ENCODE measurements around the gene RGS5. TPM values are rescaled to one million over a fixed set of nuclear protein-coding genes. Genes with fewer than 3 reads are reported as not detected.

The RGS5 gene
- total and polyA plus RNA-seq, 2 donors (not counting 1 experiment from before 2014, with no cell fraction given): 0.64 to 1.2 TPM

DNA sequence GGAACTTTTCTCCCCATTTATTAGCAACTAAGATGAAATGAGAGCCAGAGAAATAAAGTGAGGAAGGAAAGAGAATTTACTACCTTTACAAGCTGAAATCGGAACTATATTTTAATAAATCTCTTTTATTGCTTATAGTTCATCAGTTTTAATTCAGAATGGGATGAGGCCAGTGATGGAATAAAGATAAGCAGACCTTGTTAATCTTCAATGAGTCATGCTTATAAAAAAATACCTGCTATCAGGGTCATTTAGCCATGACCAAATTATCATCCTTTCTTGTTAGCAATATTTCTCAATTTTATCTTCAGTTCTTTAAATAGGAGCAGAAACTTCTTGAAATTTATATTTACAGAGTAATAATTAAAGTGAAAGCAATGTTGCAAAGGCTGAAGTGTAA is 107.5 kb downstream of the RGS5 start:
- Histone ChIP-seq H3K4me3 (ENCODE audit: control extremely low read depth in 1 of 5, extremely low read depth in 1 of 5, insufficient read depth in 1 of 5, low read depth in 2 of 5, low read length in 4 of 5) (no peak overlapping the region), H3K9me3 (ENCODE audit: control extremely low read depth in 1 of 3, control insufficient read depth in 2 of 3, insufficient read depth in 1 of 3, low read length in 2 of 3) (peaks cover 0 to 3% (median 0%) of the 10 kb centered on the region in 3 donors), H3K4me1 (ENCODE audit: control insufficient read depth in 2 of 2, insufficient read depth in 2 of 2, low read length in 2 of 2) (no peaks in the 10 kb centered on the region), H3K27me3 (replicated peaks in 1 of 4; ENCODE audit: control extremely low read depth in 1 of 4, control insufficient read depth in 3 of 4, insufficient read depth in 4 of 4, low read length in 3 of 4) (no peaks in the 10 kb centered on the region), H3K36me3 (replicated peaks in 1 of 2; ENCODE audit: control extremely low read depth in 1 of 2, control insufficient read depth in 1 of 2, extremely low read depth in 1 of 2, insufficient read depth in 2 of 2, low read length in 1 of 2) (no peaks in the 10 kb centered on the region), H4K20me1 (ENCODE audit: control insufficient read depth, insufficient read depth, low read length, poor library complexity, severe bottlenecking) (no peaks in the 10 kb centered on the region), H3K27ac (ENCODE audit: low read length in 2 of 2) (no peak overlapping the region), H2AFZ (ENCODE audit: insufficient read depth, low read depth, low read length, poor library complexity, severe bottlenecking) (no peak overlapping the region), H3K4me2 (replicated peaks; ENCODE audit: low read depth, low read length, poor library complexity, severe bottlenecking) (no peak overlapping the region), H3K79me2 (ENCODE audit: control insufficient read depth, insufficient read depth, low read length) (no peaks in the 10 kb centered on the region), H3K9ac (ENCODE audit: low read length) (no peak overlapping the region)
- ATAC-seq (ENCODE audit: low read depth): no peak
- WGBS (ENCODE audit: insufficient coverage): no CpG with 5 or more reads among the region's 1 CpG
- ChIA-PET CTCF (no interaction called here), POLR2A (no interaction called here)
- Mint-ChIP-seq H3K4me3 (no peak overlapping the region), H3K27ac (no peak overlapping the region), H3K27me3 (peaks cover 12% of the 10 kb centered on the region), H3K9me3 (ENCODE audit: insufficient read depth) (no peaks in the 10 kb centered on the region), H3K4me1 (no peaks in the 10 kb centered on the region)
- no peak for TF ChIP-seq EZH2 (IDR thresholded peaks at IDR 0.05; ENCODE audit: borderline replicate concordance, insufficient read depth, low read depth, low read length, poor library complexity, severe bottlenecking)
- no peak for TF ChIP-seq CTCF (IDR thresholded peaks at IDR 0.05)
- intact Hi-C loops (cut with micrococcal nuclease): no loop called here
- DNase-seq: no peak

DNA sequence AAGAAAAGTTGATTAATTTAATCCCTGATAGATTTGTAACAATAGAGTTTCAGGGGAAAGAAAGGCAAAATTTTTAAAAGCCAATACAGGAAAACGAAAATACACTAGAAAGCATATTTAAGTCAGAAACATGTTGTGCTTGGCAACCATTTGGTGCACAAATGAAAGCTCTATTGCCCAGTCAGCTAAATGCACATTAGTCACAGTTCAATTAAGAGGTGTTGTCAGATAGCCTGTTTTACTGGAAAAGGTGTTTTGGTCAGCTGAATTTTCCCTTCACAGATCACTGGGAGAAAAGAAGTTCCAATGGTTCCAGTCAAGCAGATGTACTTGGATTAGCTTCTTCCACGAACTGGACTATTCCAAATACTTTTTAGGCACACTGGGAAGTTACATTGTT is 108.1 kb downstream of the RGS5 start:
- Histone ChIP-seq H3K9ac (ENCODE audit: low read length) (no peak overlapping the region), H3K27me3 (replicated peaks in 1 of 4; ENCODE audit: control extremely low read depth in 1 of 4, control insufficient read depth in 3 of 4, insufficient read depth in 4 of 4, low read length in 3 of 4) (no peaks in the 10 kb centered on the region), H3K4me3 (ENCODE audit: control extremely low read depth in 1 of 5, extremely low read depth in 1 of 5, insufficient read depth in 1 of 5, low read depth in 2 of 5, low read length in 4 of 5) (no peak overlapping the region), H3K36me3 (replicated peaks in 1 of 2; ENCODE audit: control extremely low read depth in 1 of 2, control insufficient read depth in 1 of 2, extremely low read depth in 1 of 2, insufficient read depth in 2 of 2, low read length in 1 of 2) (no peaks in the 10 kb centered on the region), H3K27ac (ENCODE audit: low read length in 2 of 2) (no peak overlapping the region), H3K9me3 (ENCODE audit: control extremely low read depth in 1 of 3, control insufficient read depth in 2 of 3, insufficient read depth in 1 of 3, low read length in 2 of 3) (peaks cover 0 to 3% (median 0%) of the 10 kb centered on the region in 3 donors), H3K79me2 (ENCODE audit: control insufficient read depth, insufficient read depth, low read length) (no peaks in the 10 kb centered on the region), H4K20me1 (ENCODE audit: control insufficient read depth, insufficient read depth, low read length, poor library complexity, severe bottlenecking) (no peaks in the 10 kb centered on the region), H3K4me1 (ENCODE audit: control insufficient read depth in 2 of 2, insufficient read depth in 2 of 2, low read length in 2 of 2) (no peaks in the 10 kb centered on the region), H3K4me2 (replicated peaks; ENCODE audit: low read depth, low read length, poor library complexity, severe bottlenecking) (no peak overlapping the region), H2AFZ (ENCODE audit: insufficient read depth, low read depth, low read length, poor library complexity, severe bottlenecking) (no peak overlapping the region)
- ATAC-seq (ENCODE audit: low read depth) (no peak), DNase-seq (no peak)
- no peak overlapping the region for H3K4me3 Mint-ChIP-seq
- TF ChIP-seq CTCF (IDR thresholded peaks at IDR 0.05) (no peak), EZH2 (IDR thresholded peaks at IDR 0.05; ENCODE audit: borderline replicate concordance, insufficient read depth, low read depth, low read length, poor library complexity, severe bottlenecking) (no peak)
- no peaks in the 10 kb centered on the region for H3K4me1 Mint-ChIP-seq
- no peak overlapping the region for H3K27ac Mint-ChIP-seq
- POLR2A ChIA-PET: no interaction called here
- 83% methylated on average over 1 of the region's 2 CpGs for WGBS (ENCODE audit: insufficient coverage)
- intact Hi-C loops (cut with micrococcal nuclease): no loop called here
- H3K9me3 Mint-ChIP-seq (ENCODE audit: insufficient read depth): no peaks in the 10 kb centered on the region
- peaks cover 8% of the 10 kb centered on the region for H3K27me3 Mint-ChIP-seq
- CTCF ChIA-PET: no interaction called here

All from B cell (primary cell).